ENCODE measurements around the gene FGF10.

GRCh38 chr5:44385291-44385900 lies 3.8 kb downstream of the FGF10 start:
- TF ChIP-seq CTCF (conservative IDR thresholded peaks at IDR 0.05; ENCODE audit: low read depth, low read length) (no peak), EZH2 (IDR thresholded peaks at IDR 0.05; ENCODE audit: borderline replicate concordance, low read depth, low read length, poor library complexity, severe bottlenecking) (no peak)

Data from A673 (cell line).